ENCODE results near the gene GABRB2.
"Not testable (repeated sequence)": the region's sequence is repeated elsewhere in the genome, so short reads cannot be mapped to it uniquely, and the experiment has no call there.

GABRB2 gene

GRCh38 chr5:161295721-161296250 is 250.7 kb downstream of the GABRB2 start:
- DNase-seq: no peak

DNA sequence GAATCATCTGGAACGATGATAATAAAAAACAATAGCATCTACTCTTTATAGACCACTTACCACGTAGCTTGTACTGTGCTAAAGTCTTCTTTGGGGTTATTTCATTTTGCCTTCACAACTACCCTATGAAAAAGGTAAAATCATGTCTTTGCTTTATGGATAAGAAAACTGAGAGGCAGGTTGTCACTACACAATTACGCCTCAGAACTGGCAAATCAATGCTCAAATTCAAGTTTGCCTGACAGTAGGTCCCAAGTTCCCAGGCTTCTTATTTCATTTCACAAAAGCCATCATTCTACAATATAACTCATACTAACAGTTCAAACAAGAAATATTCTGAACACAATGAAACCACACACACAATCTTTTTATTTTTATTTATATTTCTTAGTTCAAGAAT is 258.5 kb downstream of the GABRB2 start:
- DNase-seq: no peak

DNA sequence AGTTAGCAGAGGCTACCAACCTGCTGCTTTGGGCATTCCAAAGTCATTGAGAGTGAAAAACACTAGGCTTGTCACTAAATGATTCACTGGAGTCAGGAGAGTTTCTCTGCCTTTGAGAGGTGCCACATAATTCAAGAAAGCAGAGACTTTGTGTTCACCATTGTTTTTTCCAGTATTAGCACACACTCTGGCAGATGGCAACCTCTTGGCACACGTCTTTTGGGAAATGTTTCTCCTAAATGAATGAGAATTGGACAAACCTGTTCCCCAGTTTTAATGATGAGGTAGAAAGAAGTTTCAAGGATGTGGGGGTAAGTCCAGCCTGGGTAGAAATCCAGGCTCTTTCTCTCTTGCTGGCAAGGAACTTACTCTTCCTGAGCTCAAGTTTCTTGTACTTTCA is 259.1 kb downstream of the GABRB2 start:
- no peak for DNase-seq

DNA sequence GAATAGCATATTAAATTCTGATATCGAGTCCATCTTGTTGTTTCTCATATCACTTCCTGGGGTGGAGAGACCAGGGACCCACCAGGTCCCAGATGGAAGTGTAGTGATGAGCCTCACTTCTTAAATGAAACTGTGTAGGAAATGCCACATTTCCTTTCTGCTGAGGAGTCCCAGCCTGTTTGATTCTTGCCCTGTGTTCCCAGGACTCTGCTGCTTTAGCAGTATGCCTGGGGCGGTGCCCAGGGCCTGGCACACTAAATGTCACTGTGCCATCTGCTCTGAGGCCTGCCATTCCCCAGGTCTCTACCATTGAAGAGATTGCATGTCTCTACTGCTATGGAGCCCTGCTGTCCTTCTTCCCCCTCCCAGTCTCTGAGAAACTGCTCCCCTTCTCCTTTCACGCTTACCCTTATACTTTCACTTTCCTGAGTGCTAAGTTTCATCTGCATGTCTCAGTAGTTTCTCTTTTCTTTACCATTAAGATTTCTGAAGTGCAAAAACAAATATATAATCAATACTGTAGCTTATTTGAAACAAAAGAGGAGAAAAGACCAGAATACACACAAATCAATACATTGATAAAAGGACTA is 260.4 kb downstream of the GABRB2 start:
- no peak for DNase-seq

GRCh38 chr5:161284445-161284844 is 262.1 kb downstream of the GABRB2 start:
- no peak for DNase-seq

DNA sequence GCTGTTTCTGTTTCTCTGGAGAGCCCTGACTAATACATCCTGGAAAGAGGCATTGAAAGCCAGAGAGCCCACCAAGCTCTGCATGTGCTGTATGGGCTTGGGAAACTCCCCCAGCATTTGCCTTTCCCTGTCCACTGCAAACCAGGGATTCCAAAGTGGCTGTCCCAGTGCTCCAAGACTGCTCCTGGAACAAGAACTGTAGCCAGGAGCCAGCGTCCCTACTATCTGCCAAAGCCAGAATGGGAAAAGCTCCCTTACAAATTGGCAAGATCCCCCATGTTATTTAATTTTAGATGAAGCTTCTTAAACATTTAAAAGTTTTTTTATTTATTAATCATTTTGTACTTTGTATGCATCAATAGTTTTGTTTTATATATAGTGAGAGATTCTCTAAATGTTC is 263.2 kb downstream of the GABRB2 start:
- no peak for DNase-seq

GRCh38 chr5:161278739-161279660 is 267.5 kb downstream of the GABRB2 start:
- no peak for DNase-seq

- no peak for DNase-seq
Observed at GRCh38 chr5:161277011-161277410, 269.5 kb downstream of the GABRB2 start.

DNA sequence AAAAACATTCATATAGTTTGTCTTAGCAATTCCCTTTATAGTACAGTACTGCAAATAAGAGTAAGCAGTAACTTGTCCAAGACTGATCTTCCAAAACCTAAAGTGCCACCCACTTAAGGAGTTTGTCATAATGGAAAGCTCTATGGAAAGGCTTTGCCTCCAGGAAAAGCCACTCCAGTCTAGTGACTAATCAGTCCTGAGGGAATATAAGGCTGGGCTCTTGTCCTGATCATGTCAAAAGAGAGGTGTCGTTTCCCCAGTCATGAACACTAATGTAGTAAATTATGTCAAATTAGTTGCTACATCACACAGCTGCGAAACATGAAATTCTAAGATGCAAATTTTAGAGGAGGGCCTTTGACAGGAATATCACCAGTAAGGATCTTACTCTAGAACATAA is 271.6 kb downstream of the GABRB2 start:
- DNase-seq: no peak

DNA sequence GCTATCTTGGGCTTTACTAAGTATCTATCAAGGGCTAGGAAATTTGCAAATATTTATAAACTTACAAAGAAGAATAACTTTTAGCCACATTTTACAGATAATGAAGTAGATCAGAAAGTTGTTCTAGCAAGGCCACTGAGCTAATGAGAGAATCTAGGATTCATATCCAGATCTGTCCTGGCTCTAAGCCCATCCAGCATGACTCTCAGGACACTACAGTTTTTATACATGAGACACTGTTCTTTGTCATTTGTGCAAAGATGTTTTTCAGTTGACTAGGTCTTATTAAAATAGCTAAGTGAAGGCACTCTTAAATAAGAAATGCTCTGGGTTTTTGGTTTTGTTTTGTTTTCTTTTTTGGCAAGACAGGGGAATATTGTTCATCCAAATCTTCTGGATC is 273.1 kb downstream of the GABRB2 start:
- no peak for DNase-seq

- DNase-seq: no peak
Observed at GRCh38 chr5:161271816-161272215, 274.7 kb downstream of the GABRB2 start.

DNA sequence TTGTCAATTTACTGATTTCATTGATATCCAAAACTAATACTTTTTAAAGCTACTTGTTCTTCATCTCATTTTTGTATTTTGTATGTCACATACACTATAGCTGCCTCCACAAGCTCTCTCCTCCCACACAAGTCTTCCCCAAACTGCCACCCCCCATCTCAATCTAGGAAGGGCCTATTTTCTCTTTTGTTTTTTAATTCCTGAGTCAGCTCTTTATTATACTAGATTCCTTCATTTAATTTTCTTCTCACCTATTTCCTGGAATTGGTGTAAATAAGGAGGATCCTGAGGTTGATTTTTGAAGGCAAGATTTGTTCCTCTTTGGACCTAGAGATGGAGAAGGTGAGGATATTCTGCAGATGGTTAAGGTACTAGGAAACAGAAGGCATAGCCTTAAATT is 277.4 kb downstream of the GABRB2 start:
- DNase-seq: no peak

- DNase-seq: no peak
Observed at GRCh38 chr5:161266954-161267353, 279.6 kb downstream of the GABRB2 start.

DNA sequence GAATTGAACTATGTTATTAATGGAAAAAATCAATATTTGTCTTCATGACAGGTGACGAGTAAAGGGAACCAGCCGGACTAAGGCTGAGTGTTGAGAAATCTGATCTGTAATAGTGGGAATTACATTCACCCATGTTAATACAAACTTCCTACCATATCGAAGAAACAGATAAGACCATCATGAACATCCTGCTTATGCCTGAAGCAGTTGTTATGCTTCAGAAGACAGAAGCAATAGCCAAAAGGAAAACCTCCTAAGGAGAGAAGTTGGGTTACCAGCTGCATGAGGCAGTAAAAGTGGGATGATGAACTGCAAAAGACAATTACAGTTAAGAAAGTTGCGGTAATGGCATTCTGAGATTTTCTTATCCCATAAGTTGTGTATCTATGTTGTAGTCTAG is 281.5 kb downstream of the GABRB2 start:
- DNase-seq: no peak

DNA sequence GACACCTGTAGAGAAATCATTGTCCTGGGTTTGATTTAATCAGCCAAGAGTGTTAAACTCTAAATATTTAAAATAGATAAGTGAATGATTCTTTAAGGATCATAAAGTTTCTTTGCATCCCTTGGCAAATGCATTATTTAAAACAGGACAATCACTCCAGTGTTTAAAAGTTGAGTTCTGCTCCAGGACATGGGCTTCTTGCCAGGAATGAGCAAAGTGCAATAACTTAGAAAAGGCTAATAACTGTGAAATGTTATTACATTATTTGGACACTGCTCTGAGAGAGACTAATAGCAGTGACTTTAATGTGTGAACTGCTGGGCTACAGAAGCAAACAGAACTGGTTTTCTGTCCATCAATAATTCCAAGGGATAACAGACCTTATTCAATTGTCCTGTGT is 283.3 kb downstream of the GABRB2 start:
- no peak for DNase-seq

- no peak for DNase-seq
Observed at GRCh38 chr5:161261668-161262323, 284.7 kb downstream of the GABRB2 start.

- DNase-seq: no peak
Observed at GRCh38 chr5:161258438-161258837, 288.1 kb downstream of the GABRB2 start.

DNA sequence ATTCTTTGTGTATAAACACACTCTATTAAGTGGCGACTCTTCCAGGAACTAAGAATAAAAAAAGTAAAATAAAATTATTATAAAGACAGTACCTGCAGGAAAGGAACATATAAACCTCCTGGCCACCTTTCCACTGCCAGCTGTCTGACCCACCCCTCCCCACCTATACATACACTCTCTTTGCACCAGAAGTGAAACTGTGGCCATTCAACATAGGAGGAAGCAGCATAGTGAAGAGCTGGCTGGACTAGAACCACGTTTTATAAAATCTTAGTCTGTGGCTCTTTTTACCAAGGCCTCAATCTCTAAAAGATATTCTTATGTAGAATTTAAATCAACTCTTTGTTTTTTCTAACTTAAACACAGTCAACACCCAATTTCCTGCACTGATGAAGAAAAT is 289.6 kb downstream of the GABRB2 start:
- no peak for DNase-seq

DNA sequence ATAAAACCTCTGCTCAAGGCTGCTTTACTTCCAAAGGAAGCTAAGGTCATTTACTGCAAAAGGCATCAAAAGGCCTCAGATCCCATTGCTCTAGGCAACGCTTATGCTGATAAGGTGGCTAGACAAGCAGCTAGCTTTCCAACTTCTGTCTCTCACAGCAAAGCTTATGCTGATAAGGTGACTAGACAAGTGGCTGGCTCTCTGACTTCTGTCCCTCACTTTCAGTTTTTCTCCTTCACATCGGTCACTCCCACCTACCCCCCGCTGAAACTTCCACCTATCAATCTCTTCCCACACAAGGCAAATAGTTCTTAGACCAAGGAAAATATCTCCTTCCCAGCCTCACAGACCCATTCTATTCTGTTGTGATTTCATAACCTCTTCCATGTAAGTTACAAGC is 293.6 kb downstream of the GABRB2 start:
- DNase-seq: not testable (repeated sequence)

DNA sequence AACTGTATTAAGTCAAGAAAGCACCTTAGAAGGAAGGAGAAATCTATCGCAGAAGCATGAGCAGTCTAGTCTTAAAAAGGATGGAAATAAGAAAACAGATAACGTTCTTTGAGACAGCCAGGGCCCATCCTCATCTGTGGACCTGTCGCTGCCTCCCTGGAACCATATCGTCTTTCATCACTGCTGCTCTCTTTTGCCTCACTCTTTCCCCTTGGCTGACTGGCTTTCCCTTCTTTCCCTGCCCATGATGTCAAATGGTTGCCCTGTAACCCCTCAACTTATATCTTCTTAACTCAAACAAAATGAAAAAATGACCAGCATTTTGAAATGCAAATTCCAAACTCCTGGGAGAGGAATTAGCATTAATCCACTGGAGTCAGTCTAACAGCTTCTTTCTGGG is 299.8 kb downstream of the GABRB2 start:
- no peak for DNase-seq

DNA sequence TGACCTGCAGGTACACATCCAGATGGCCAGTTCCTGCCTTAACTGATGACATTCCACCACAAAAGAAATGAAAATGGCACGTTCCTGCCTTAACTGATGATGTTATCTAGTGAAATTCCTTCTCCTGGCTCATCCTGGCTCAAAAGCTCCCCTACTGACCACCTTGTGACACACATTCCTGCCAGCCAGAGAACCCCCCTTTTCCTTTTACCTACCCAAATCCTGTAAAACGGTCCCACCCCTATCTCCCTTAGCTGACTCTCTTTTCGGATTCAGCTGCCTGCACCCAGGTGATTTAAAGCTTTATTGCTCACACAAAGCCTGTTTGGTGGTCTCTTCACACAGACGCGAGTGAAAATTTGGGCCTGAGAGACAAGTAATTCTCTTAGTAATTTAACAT is 300.7 kb downstream of the GABRB2 start:
- DNase-seq: not testable (repeated sequence)
